Bone marrow (tissue), 2 donors: ENCODE results near the gene CUBN.

Experiments
- DNase-seq, 2 donors: peaks; one replicate each; lab custom pipeline; 2025; lab: John Stamatoyannopoulos, UW

The CUBN gene

GRCh38 chr10:17101910-17102266, 27.7 kb downstream of the CUBN start:
- no peak for DNase-seq

GRCh38 chr10:17101257-17101909, 28.2 kb downstream of the CUBN start:
- DNase-seq: no peak

GRCh38 chr10:17100586-17100985, 29.0 kb downstream of the CUBN start:
- no peak for DNase-seq

GRCh38 chr10:17098012-17098411, 31.6 kb downstream of the CUBN start:
- no peak for DNase-seq

GRCh38 chr10:17094844-17095243, 34.8 kb downstream of the CUBN start:
- no peak for DNase-seq

GRCh38 chr10:17092986-17093803, 36.4 kb downstream of the CUBN start:
- DNase-seq: no peak

- no peak for DNase-seq
These were observed 37.2 kb downstream of the CUBN start for GRCh38 chr10:17092216-17092944.

- no peak for DNase-seq
These were observed 41.3 kb downstream of the CUBN start for GRCh38 chr10:17088118-17088806.

- no peak for DNase-seq
These were observed 42.7 kb downstream of the CUBN start for GRCh38 chr10:17086865-17087367.

- no peak for DNase-seq
These were observed 44.4 kb downstream of the CUBN start for GRCh38 chr10:17085011-17085725.

GRCh38 chr10:17084258-17084657, 45.4 kb downstream of the CUBN start:
- DNase-seq: no peak

- no peak for DNase-seq
These were observed 48.2 kb downstream of the CUBN start for GRCh38 chr10:17081431-17081830.

GRCh38 chr10:17077890-17078289, 51.7 kb downstream of the CUBN start:
- DNase-seq: no peak

- no peak for DNase-seq
These were observed 52.2 kb downstream of the CUBN start for GRCh38 chr10:17077346-17077781.

GRCh38 chr10:17076626-17077345, 52.8 kb downstream of the CUBN start:
- no peak for DNase-seq

GRCh38 chr10:17075533-17076359, 53.9 kb downstream of the CUBN start:
- no peak for DNase-seq

GRCh38 chr10:17074541-17074847, 55.1 kb downstream of the CUBN start:
- no peak for DNase-seq

GRCh38 chr10:17073725-17074540, 55.7 kb downstream of the CUBN start:
- DNase-seq: no peak

- no peak for DNase-seq
These were observed 60.7 kb downstream of the CUBN start for GRCh38 chr10:17068953-17069352.
